CD4-positive, CD25-positive, alpha-beta regulatory T cell (primary cell): ENCODE results near the gene TWNK. TPM values are rescaled to one million over a fixed set of nuclear protein-coding genes. Genes with fewer than 3 reads are reported as not detected.

ENCODE experiments used
- ATAC-seq, 2 donors: fragments of 150-1000 bp; cut with Tn5 transposase; one replicate each; pipeline ENCODE4 v1.10.0; 2021; ENCODE audit warnings: low read depth in 2 of 2, moderate number of reproducible peaks in 2 of 2, moderate library complexity in 1 of 2
- DNase-seq, 3 donors: peaks; one replicate each; pipeline versions ENCODE4 v3.0.0 to v3.0.0-alpha.2; 2012 to 2022; ENCODE audit warnings: mixed read lengths in 1 of 3
- H3K27ac ChIP-seq: one replicate; pipeline ENCODE4 v1.7.0; 2013; ENCODE audit warnings: mild to moderate bottlenecking, low read length; ENCODE audit not compliant: insufficient read depth, poor library complexity, severe bottlenecking
- H3K27me3 ChIP-seq: one replicate; pipeline ENCODE4 v1.7.0; 2013; ENCODE audit warnings: low read length; ENCODE audit not compliant: control insufficient read depth, insufficient read depth
- H3K36me3 ChIP-seq: one replicate; pipeline ENCODE4 v1.7.0; 2013; ENCODE audit warnings: mild to moderate bottlenecking, low read length, moderate library complexity; ENCODE audit not compliant: control insufficient read depth, insufficient read depth
- H3K4me1 ChIP-seq: 2 replicates; pipeline ENCODE4 v1.7.0; 2013; ENCODE audit warnings: mild to moderate bottlenecking, low read length; ENCODE audit not compliant: insufficient read depth, control insufficient read depth, poor library complexity, severe bottlenecking
- H3K4me3 ChIP-seq: one replicate; pipeline ENCODE4 v1.7.0; 2013; ENCODE audit warnings: low read depth, mild to moderate bottlenecking, low read length, moderate library complexity
- H3K9me3 ChIP-seq, 2 experiments: 1 replicate in 1 of 2; 2 replicates in 1 of 2; pipeline ENCODE4 v1.7.0; 2013; ENCODE audit warnings: low read length in 2 of 2, mild to moderate bottlenecking in 1 of 2, moderate library complexity in 1 of 2; ENCODE audit not compliant: control insufficient read depth in 2 of 2
- H3K27ac Mint-ChIP-seq, 3 donors: one replicate each; pipeline ENCODE4 v1.8.0; 2020 to 2022; ENCODE audit warnings: mild to moderate bottlenecking in 3 of 3, mixed read lengths in 3 of 3, moderate library complexity in 2 of 3
- H3K27me3 Mint-ChIP-seq: one replicate; pipeline ENCODE4 v1.8.0; 2022; ENCODE audit warnings: mild to moderate bottlenecking, mixed read lengths
- H3K36me3 Mint-ChIP-seq: one replicate; pipeline ENCODE4 v1.8.0; 2020; ENCODE audit warnings: mixed read lengths
- H3K4me1 Mint-ChIP-seq, 4 donors: one replicate each; pipeline ENCODE4 v1.8.0; 2020 to 2022; ENCODE audit warnings: mixed read lengths in 4 of 4, mild to moderate bottlenecking in 1 of 4
- H3K4me3 Mint-ChIP-seq, 4 donors: one replicate each; pipeline ENCODE4 v1.8.0; 2020 to 2022; ENCODE audit warnings: mild to moderate bottlenecking in 4 of 4, mixed read lengths in 4 of 4, moderate library complexity in 3 of 4
- H3K9me3 Mint-ChIP-seq, 7 donors: one replicate each; pipeline ENCODE4 v1.8.0; 2020 to 2022; ENCODE audit warnings: mixed read lengths in 7 of 7, mild to moderate bottlenecking in 3 of 7, moderate library complexity in 2 of 7
- polyA plus RNA-seq, 4 donors: library from polyadenylated mRNA; unstranded; fragments of 300-500 nt; fragmentation: Illumina TruSeq; gene quantifications; one replicate each; pipeline ENCODE4 v1.2.3, GENCODE V29; 2021
- total RNA-seq: library from RNA; stranded (reverse); gene quantifications from one replicate; pipeline ENCODE4 v1.2.3, GENCODE V29; 2022

TWNK gene
- total and polyA plus RNA-seq, 5 donors from 2014 or later, result 3.4 to 12.8 (median 5.6) TPM

DNA sequence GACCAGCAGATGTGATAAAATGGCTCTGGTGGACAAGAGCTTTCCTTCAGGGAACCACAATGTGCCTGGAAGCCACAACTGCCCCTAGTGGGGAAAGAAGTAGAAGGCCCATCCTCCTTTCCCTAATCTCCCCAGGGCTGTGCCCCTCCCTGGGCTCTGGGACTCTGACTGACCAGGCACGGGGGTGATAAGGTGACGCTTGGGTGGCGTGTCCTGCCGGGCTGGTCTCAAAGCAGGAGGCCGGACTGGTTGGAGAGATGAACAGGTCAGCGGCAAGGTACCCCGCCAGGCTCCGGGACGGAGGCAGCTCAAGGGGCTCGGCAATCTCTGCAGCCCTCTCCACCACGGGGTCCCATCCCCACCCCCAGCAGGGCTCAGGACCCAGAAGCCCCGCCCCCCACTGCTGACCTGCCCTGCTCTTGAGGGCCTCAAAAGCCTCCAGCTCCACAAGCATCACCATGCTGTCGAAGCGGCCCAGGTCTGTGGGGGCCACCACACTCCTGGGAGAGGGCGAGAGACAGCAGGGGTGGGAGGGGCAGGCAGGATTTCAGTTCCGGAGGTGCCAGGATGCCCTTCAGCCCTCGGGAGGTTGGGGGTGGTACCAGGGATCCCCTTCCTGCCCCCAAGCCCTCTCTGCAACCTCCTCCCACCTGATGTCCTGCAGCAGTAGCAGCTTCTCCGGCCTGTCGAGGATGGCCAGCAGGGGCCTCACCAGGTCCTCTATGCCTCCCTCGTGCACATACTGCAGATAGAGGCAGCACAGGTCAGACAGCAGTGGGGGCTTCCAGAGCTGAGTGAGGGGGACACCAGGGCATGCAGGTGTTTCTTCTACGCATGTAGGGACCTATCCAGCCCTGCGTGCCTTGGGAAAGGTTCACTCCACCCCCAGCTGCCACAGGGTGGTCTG is 24.4 kb downstream of the TWNK start:
- peaks cover 5% of the 10 kb centered on the region for H3K27me3 ChIP-seq
- no peak overlapping the region for H3K27ac ChIP-seq
- Mint-ChIP-seq H3K9me3 (no peaks in the 10 kb centered on the region), H3K4me1 (peaks cover 4 to 17% (median 12%) of the 10 kb centered on the region in 4 donors), H3K36me3 (no peaks in the 10 kb centered on the region), H3K27me3 (peaks cover 15% of the 10 kb centered on the region), H3K27ac (no peak overlapping the region), H3K4me3 (no peak overlapping the region)
- no peaks in the 10 kb centered on the region for H3K9me3 ChIP-seq
- H3K4me3 ChIP-seq, result no peak overlapping the region
- H3K4me1 ChIP-seq, result peaks cover 9% of the 10 kb centered on the region
- DNase-seq (no peak), ATAC-seq (no peak)
- H3K36me3 ChIP-seq, result no peaks in the 10 kb centered on the region

DNA sequence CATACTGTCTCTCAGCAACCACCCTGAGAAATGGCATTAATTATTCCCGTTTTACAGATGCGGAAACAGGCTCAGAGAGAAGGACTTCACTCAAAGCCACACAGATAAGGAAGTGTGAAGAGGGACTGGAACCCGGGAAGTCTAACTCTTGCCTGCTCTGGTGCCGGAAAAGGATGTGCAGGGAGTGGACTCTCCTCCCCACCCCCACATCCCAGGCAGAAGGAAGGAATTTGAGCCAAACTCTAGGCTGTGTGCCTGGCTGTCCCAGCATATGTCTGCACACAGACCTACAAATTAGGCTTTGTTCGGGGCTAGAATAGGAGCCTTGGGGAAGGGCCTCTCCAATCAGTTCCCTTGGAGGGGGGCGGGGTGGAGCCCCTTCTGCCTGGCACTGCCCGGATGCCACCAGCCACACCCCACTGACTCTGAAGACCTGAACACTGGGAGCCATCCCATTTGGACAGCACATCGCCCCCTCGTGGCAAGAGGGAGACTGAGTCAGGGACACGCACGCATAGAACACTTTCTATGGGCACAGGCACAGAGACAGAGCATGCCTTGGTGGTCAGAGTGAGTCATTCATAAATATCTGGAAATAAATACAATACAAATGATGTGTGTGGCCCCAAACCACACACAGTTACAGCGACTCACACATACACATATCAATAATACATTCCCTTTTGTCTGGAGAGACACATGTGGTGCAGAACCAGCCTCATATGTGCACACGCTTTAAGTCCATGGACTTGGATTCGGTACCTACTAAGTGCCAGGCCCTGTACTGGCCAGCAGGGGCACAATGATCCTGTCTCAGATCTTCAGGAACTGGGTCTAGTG is 25.4 kb downstream of the TWNK start:
- Mint-ChIP-seq H3K36me3 (no peaks in the 10 kb centered on the region), H3K27me3 (peaks cover 24% of the 10 kb centered on the region), H3K4me3 (no peak overlapping the region), H3K27ac (peak overlapping the region in 1 of 3 donors; percentile 30), H3K4me1 (peaks cover 4 to 17% (median 12%) of the 10 kb centered on the region in 4 donors), H3K9me3 (no peaks in the 10 kb centered on the region)
- peaks cover 10% of the 10 kb centered on the region for H3K27me3 ChIP-seq
- ATAC-seq (peak; percentile 84 to 91), DNase-seq (peak; percentile 60 to 83 (median 70))
- no peaks in the 10 kb centered on the region for H3K36me3 ChIP-seq
- H3K9me3 ChIP-seq, result no peaks in the 10 kb centered on the region
- H3K4me1 ChIP-seq, result peaks cover 9% of the 10 kb centered on the region
- no peak overlapping the region for H3K4me3 ChIP-seq
- H3K27ac ChIP-seq, result no peak overlapping the region

DNA sequence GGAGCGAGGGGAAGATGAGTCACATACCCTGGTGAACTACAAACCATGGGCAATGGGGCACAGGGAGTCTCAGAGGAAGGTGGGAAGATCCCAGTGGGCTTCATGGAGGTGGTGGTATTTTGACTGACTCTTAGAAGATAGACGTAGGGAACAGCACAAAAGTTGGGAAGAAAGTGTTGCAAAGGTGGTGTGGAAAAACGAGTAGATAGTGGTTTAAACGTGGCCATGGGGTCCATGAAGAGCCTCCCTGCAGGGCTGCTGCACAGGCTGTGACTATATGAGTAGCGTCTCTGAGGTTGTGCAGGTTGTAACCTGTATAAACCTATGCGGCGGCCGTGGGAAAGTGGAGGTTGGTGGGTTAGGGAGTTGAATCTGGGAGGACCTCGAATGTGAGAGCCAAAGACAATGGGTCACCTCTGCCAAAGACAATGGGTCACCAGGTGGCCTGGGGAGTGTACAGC is 26.1 kb downstream of the TWNK start:
- ATAC-seq, result no peak

DNA sequence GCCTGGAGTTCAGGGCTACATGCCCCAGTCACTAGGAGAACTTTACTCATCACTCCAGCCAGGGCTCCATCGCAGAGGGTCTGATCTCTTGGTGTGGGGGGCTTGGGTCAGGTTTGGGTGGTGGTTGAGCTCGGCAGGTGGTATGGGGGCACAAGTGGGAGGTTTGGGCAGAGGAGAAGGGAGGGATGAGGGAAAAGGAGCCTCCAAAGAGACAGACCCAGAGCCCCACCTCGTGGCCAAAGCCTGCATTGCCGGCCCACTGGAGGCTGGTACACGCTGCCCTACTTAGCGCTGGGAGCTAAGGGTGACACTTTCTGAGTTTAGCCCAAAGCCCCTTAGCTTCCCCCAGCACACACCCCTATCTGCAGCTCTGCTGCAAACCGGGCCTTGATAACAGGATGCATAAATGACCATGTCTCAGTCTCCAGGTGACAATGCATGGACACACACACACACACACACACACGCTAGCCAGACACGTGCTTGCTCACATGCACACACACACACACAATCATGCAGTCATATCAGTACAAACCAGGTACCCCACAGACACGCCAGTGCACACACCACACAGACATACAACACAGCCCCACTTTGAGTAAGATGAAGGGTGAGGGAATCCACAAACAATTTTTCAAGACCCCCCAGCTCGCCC is 27.0 kb downstream of the TWNK start:
- peak in 1 of 2 donors; percentile 55 for ATAC-seq
- Mint-ChIP-seq H3K4me1 (peaks cover 4 to 20% (median 12%) of the 10 kb centered on the region in 4 donors), H3K27ac (peak overlapping the region in 2 of 3 donors; percentile 32 to 77), H3K36me3 (no peaks in the 10 kb centered on the region), H3K27me3 (peaks cover 35% of the 10 kb centered on the region), H3K4me3 (no peak overlapping the region), H3K9me3 (peaks cover 0 to 1% (median 0%) of the 10 kb centered on the region in 7 donors)
- Histone ChIP-seq H3K36me3 (no peaks in the 10 kb centered on the region), H3K4me3 (no peak overlapping the region), H3K27me3 (peaks cover 13% of the 10 kb centered on the region), H3K27ac (no peak overlapping the region), H3K4me1 (peaks cover 9% of the 10 kb centered on the region), H3K9me3 (no peaks in the 10 kb centered on the region)
- DNase-seq, result peak; percentile 61 to 72 (median 62)

More for the DNA sequence above, 26.1 kb downstream of the TWNK start:
- no peak for DNase-seq
- H3K4me1 ChIP-seq, result peaks cover 9% of the 10 kb centered on the region
- no peaks in the 10 kb centered on the region for H3K36me3 ChIP-seq
- no peak overlapping the region for H3K27ac ChIP-seq
- no peak overlapping the region for H3K4me3 Mint-ChIP-seq
- H3K36me3 Mint-ChIP-seq, result no peaks in the 10 kb centered on the region
- peaks cover 28% of the 10 kb centered on the region for H3K27me3 Mint-ChIP-seq
- peaks cover 10% of the 10 kb centered on the region for H3K27me3 ChIP-seq
- peaks cover 0 to 1% (median 0%) of the 10 kb centered on the region in 7 donors for H3K9me3 Mint-ChIP-seq
- H3K27ac Mint-ChIP-seq, result peak overlapping the region in 1 of 3 donors; percentile 30
- no peaks in the 10 kb centered on the region for H3K9me3 ChIP-seq
- peaks cover 4 to 18% (median 12%) of the 10 kb centered on the region in 4 donors for H3K4me1 Mint-ChIP-seq
- H3K4me3 ChIP-seq, result no peak overlapping the region

DNA sequence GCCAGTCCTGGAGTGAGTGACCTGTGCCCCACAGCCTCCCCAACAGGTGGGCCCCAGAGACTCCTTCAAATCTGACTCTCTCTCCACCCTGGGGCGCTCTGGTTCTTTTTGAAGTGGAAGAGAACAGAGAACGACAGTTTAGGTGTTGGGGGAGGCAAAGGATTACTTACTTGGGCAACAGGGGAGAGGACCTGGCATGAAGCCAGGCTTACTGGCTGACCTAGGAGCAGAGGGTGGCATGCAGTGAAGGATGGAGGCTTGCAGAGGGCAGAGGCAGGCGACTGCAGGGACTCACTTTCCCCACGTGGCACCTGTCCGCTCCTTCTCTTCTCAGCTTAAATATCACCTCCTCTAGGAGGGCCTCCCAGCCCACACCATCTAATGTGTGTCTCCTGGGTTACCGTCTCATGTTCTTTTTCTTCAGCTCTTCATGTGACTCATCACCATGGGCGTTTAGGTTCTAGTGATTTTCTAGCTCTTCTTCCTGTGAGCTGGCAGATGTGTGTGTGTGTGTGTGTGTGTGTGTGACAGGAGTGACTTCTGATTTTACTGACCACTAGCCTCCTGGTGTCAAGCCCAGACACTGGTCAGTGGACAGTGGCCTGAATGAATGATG is 27.7 kb downstream of the TWNK start:
- Mint-ChIP-seq H3K4me1 (peaks cover 4 to 22% (median 12%) of the 10 kb centered on the region in 4 donors), H3K27me3 (peaks cover 39% of the 10 kb centered on the region), H3K9me3 (peaks cover 0 to 1% (median 0%) of the 10 kb centered on the region in 7 donors), H3K4me3 (no peak overlapping the region), H3K36me3 (no peaks in the 10 kb centered on the region), H3K27ac (no peak overlapping the region)
- ATAC-seq (no peak), DNase-seq (no peak)
- H3K4me1 ChIP-seq, result peaks cover 9% of the 10 kb centered on the region
- no peak overlapping the region for H3K4me3 ChIP-seq
- H3K9me3 ChIP-seq, result no peaks in the 10 kb centered on the region
- H3K27me3 ChIP-seq, result peaks cover 13% of the 10 kb centered on the region
- no peaks in the 10 kb centered on the region for H3K36me3 ChIP-seq
- no peak overlapping the region for H3K27ac ChIP-seq

DNA sequence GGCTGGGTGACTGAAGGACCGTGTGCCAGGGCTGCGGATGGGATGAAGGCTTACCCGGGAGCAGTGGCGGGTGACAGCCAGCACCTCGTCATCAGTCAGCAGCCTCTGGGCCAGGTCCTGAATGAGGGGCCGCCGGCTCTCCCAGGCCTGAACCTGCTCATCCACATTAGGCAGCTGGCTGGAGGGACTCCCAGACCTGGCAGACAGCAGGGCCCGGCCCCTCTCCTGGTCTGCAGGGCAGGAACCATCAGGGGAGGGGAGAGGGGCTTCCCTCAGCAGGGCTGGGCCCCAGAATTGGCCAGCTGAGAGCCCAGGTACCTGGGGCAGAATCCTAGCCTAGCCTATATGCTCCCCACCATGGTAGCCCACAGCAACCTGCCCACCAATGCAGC is 28.2 kb downstream of the TWNK start:
- H3K27ac Mint-ChIP-seq, result no peak overlapping the region
- no peak for ATAC-seq
- no peaks in the 10 kb centered on the region for H3K36me3 ChIP-seq
- H3K27me3 ChIP-seq, result peaks cover 13% of the 10 kb centered on the region
- H3K9me3 ChIP-seq, result no peaks in the 10 kb centered on the region
- H3K4me1 ChIP-seq, result peaks cover 9% of the 10 kb centered on the region
- H3K4me3 ChIP-seq, result no peak overlapping the region
- H3K27me3 Mint-ChIP-seq, result peaks cover 39% of the 10 kb centered on the region
- peaks cover 0 to 1% (median 0%) of the 10 kb centered on the region in 7 donors for H3K9me3 Mint-ChIP-seq
- H3K4me1 Mint-ChIP-seq, result peaks cover 4 to 22% (median 12%) of the 10 kb centered on the region in 4 donors
- no peaks in the 10 kb centered on the region for H3K36me3 Mint-ChIP-seq
- DNase-seq, result no peak
- no peak overlapping the region for H3K27ac ChIP-seq
- H3K4me3 Mint-ChIP-seq, result no peak overlapping the region

DNA sequence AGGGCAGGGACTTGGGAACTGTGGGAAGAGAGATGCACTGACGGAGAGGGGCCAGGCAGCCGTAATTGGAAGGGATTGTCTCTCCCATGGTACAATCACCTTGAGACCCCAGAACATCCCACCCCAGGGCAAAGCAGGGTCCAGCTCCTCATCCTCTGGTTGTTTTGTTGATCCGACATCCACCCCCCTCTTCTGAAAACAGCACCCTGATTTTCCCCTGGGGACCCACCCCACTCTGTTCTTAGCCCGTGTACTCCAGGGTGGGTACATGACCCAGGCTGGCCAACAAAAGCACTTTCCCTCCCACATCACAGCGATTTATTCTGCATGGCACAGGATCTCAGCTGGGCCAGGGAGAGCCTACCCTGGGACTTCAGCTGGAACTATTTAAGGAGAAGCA is 29.5 kb downstream of the TWNK start:
- H3K27me3 ChIP-seq, result peaks cover 13% of the 10 kb centered on the region
- peaks cover 43% of the 10 kb centered on the region for H3K27me3 Mint-ChIP-seq
- ATAC-seq, result no peak

More for the DNA sequence above, 29.5 kb downstream of the TWNK start:
- Mint-ChIP-seq H3K36me3 (no peaks in the 10 kb centered on the region), H3K9me3 (peaks cover 0 to 1% (median 0%) of the 10 kb centered on the region in 7 donors), H3K4me1 (peaks cover 4 to 22% (median 12%) of the 10 kb centered on the region in 4 donors), H3K4me3 (no peak overlapping the region), H3K27ac (no peak overlapping the region)
- Histone ChIP-seq H3K27ac (no peak overlapping the region), H3K4me1 (peaks cover 9% of the 10 kb centered on the region), H3K9me3 (no peaks in the 10 kb centered on the region), H3K4me3 (no peak overlapping the region), H3K36me3 (no peaks in the 10 kb centered on the region)
- no peak for DNase-seq
